Colonic mucosa (tissue), 4 donors: ENCODE data around the gene FAAP20. TPM values are rescaled to one million over a fixed set of nuclear protein-coding genes. Genes with fewer than 3 reads are reported as not detected.

Source experiments
- DNase-seq: peaks from one replicate; pipeline ENCODE4 v3.0.0-alpha.2; 2020
- H3K27ac ChIP-seq: fragments of 200-600 bp; one replicate; pipeline ENCODE4 v1.8.0; 2021
- H3K27me3 ChIP-seq: fragments of 200-600 bp; one replicate; pipeline ENCODE4 v1.8.0; 2021
- H3K36me3 ChIP-seq: fragments of 200-600 bp; one replicate; pipeline ENCODE4 v1.8.0; 2021
- H3K4me1 ChIP-seq: fragments of 200-600 bp; one replicate; pipeline ENCODE4 v1.8.0; 2021; ENCODE audit warnings: mild to moderate bottlenecking
- H3K4me3 ChIP-seq: fragments of 200-600 bp; one replicate; pipeline ENCODE4 v1.8.0; 2021
- H3K9ac ChIP-seq, 2 donors: one replicate each; pipeline ENCODE4 v1.7.0; 2013; ENCODE audit warnings: control low read depth in 2 of 2, low read depth in 2 of 2, low read length in 2 of 2
- H3K9me3 ChIP-seq: fragments of 200-600 bp; one replicate; pipeline ENCODE4 v1.8.0; 2021
- CTCF ChIP-seq: fragments of 200-600 bp; IDR thresholded peaks from one replicate; pipeline ENCODE4 v1.8.0; 2022; ENCODE audit warnings: antibody characterized with exemption, mild to moderate bottlenecking
- intact Hi-C: fragments of 100-400 bp; cut with DNase I; formaldehyde crosslinking; loops from one replicate; pipeline ENCODE4 v1.14.1; 2022
- total RNA-seq, 2 donors: library from RNA; stranded (reverse); fragmentation: NEBNext Ultra II Directional in 1 of 2; extraction: Animal tissue kit (Norgen Biotek cat#: 25700) in 1 of 2; gene quantifications; one replicate each; pipeline ENCODE4 v1.2.1, GENCODE V29; 2021
- donor health status: healthy.
- donor health status: DM: no; HTN: no; CAD: no.
- donor health status: DM: no; HTN: no; CAD: no.

Gene FAAP20
- total RNA-seq, 2 donors from 2014 or later, result 29.9 to 53.7 TPM

GRCh38 chr1:2182376-2182775, 12.2 kb downstream of the FAAP20 start:
- no peaks in the 10 kb centered on the region for H3K36me3 ChIP-seq
- no peaks in the 10 kb centered on the region for H3K4me1 ChIP-seq
- H3K4me3 ChIP-seq, result no peak overlapping the region
- H3K27ac ChIP-seq, result no peak overlapping the region
- H3K27me3 ChIP-seq, result no peaks in the 10 kb centered on the region
- intact Hi-C loops, result no loop called here
- H3K9ac ChIP-seq, result no peak overlapping the region
- no peak for DNase-seq
- no peaks in the 10 kb centered on the region for H3K9me3 ChIP-seq
- TF ChIP-seq CTCF, result no peak

- Histone ChIP-seq H3K27ac (no peak overlapping the region), H3K4me3 (no peak overlapping the region), H3K36me3 (no peaks in the 10 kb centered on the region), H3K27me3 (no peaks in the 10 kb centered on the region), H3K9ac (no peak overlapping the region), H3K9me3 (no peaks in the 10 kb centered on the region), H3K4me1 (no peaks in the 10 kb centered on the region)
- no peak for DNase-seq
- TF ChIP-seq CTCF, result no peak
- intact Hi-C loops, result no loop called here
These were observed 12.8 kb downstream of the FAAP20 start for GRCh38 chr1:2181752-2182151.

- H3K9me3 ChIP-seq, result no peaks in the 10 kb centered on the region
- no peak overlapping the region for H3K27ac ChIP-seq
- H3K36me3 ChIP-seq, result no peaks in the 10 kb centered on the region
- H3K9ac ChIP-seq, result no peak overlapping the region
- H3K4me3 ChIP-seq, result no peak overlapping the region
- DNase-seq, result no peak
- no peak for TF ChIP-seq CTCF
- H3K4me1 ChIP-seq, result no peaks in the 10 kb centered on the region
- intact Hi-C loops, result no loop called here
- H3K27me3 ChIP-seq, result no peaks in the 10 kb centered on the region
These were observed 13.3 kb downstream of the FAAP20 start for GRCh38 chr1:2181271-2181670.

GRCh38 chr1:2180297-2181245, 14.0 kb downstream of the FAAP20 start:
- Histone ChIP-seq H3K9me3 (no peaks in the 10 kb centered on the region), H3K27ac (no peak overlapping the region), H3K36me3 (no peaks in the 10 kb centered on the region), H3K4me1 (no peaks in the 10 kb centered on the region), H3K27me3 (no peaks in the 10 kb centered on the region), H3K4me3 (no peak overlapping the region), H3K9ac (no peak overlapping the region)
- intact Hi-C loops, result no loop called here
- no peak for DNase-seq
- no peak for TF ChIP-seq CTCF

GRCh38 chr1:2179283-2180013, 15.1 kb downstream of the FAAP20 start:
- H3K9me3 ChIP-seq, result no peaks in the 10 kb centered on the region
- no peak overlapping the region for H3K27ac ChIP-seq
- no peak overlapping the region for H3K9ac ChIP-seq
- no peak overlapping the region for H3K4me3 ChIP-seq
- no peaks in the 10 kb centered on the region for H3K4me1 ChIP-seq
- no peaks in the 10 kb centered on the region for H3K27me3 ChIP-seq
- no peak for DNase-seq
- intact Hi-C loops, result loop anchor here (10.0 kb wide), 1 partner anchor 215 kb away; no protein-coding TSS in a partner anchor
- TF ChIP-seq CTCF, result no peak
- no peaks in the 10 kb centered on the region for H3K36me3 ChIP-seq
